Stimulated activated CD4-positive, alpha-beta T cell treated with anti-CD3 and anti-CD28 coated beads, Interleukin-15, amount 100 ng/mL, for 48 hours (primary cell): ENCODE data around the gene TPM1.
"Not testable (repeated sequence)": the region's sequence is repeated elsewhere in the genome, so short reads cannot be mapped to it uniquely, and the experiment has no call there.

Source experiments
- DNase-seq, 2 donors: peaks; one replicate each; pipeline ENCODE4 v3.0.0-alpha.2; 2020; ENCODE audit warnings: low read depth in 2 of 2

TPM1 gene

GRCh38 chr15:63094495-63094931 lies 52.0 kb downstream of the TPM1 start:
- no peak for DNase-seq

- no peak for DNase-seq
These were observed 53.6 kb downstream of the TPM1 start for GRCh38 chr15:63096178-63096577.

GRCh38 chr15:63098901-63099300 lies 56.4 kb downstream of the TPM1 start:
- DNase-seq = not testable (repeated sequence)

GRCh38 chr15:63099581-63099980 lies 57.0 kb downstream of the TPM1 start:
- DNase-seq = not testable (repeated sequence)

- DNase-seq = no peak
These were observed 60.9 kb downstream of the TPM1 start for GRCh38 chr15:63103416-63103815.

GRCh38 chr15:63104727-63105126 lies 62.2 kb downstream of the TPM1 start:
- no peak for DNase-seq

GRCh38 chr15:63105354-63105753 lies 62.8 kb downstream of the TPM1 start:
- not testable (repeated sequence) for DNase-seq

GRCh38 chr15:63107895-63108546 lies 65.5 kb downstream of the TPM1 start:
- DNase-seq = no peak

- DNase-seq = no peak
These were observed 67.0 kb downstream of the TPM1 start for GRCh38 chr15:63109498-63109897.

GRCh38 chr15:63109920-63110319 lies 67.4 kb downstream of the TPM1 start:
- no peak for DNase-seq

GRCh38 chr15:63110428-63111026 lies 68.0 kb downstream of the TPM1 start:
- DNase-seq = no peak

GRCh38 chr15:63111481-63111880 lies 68.9 kb downstream of the TPM1 start:
- no peak for DNase-seq

- DNase-seq = no peak
These were observed 70.3 kb downstream of the TPM1 start for GRCh38 chr15:63112871-63113270.

- no peak for DNase-seq
These were observed 71.9 kb downstream of the TPM1 start for GRCh38 chr15:63114465-63114864.
